ENCODE results near the gene LAPTM5.
"Not testable (repeated sequence)": the region's sequence is repeated elsewhere in the genome, so short reads cannot be mapped to it uniquely, and the experiment has no call there.

The LAPTM5 gene

GRCh38 chr1:30768159-30768829 is 10.7 kb upstream of the LAPTM5 start:
- POLR2A ChIA-PET = no interaction called here
- no peak for DNase-seq (ENCODE audit: extremely low spot score)
- CTCF ChIA-PET = interaction anchor here (0.9 kb wide), 1 partner anchor 10 kb away, joined by 4 read pairs; no protein-coding TSS in a partner anchor
- no peak for TF ChIP-seq ZNF384 (IDR thresholded peaks at IDR 0.05)
- TF ChIP-seq FOXA1 (IDR thresholded peaks at IDR 0.05) = no peak
- TF ChIP-seq FOXM1 (IDR thresholded peaks at IDR 0.05; ENCODE audit: borderline replicate concordance) = no peak
- no peak for TF ChIP-seq ELF4 (IDR thresholded peaks at IDR 0.05)
- TF ChIP-seq SUZ12 (IDR thresholded peaks at IDR 0.05) = no peak
- TF ChIP-seq ARNT (IDR thresholded peaks at IDR 0.05) = no peak
- no peak for TF ChIP-seq LEF1 (IDR thresholded peaks at IDR 0.05; ENCODE audit: borderline replicate concordance)
- no peak for TF ChIP-seq PKNOX1 (IDR thresholded peaks at IDR 0.05)

GRCh38 chr1:30766948-30767347 is 9.4 kb upstream of the LAPTM5 start:
- CTCF ChIA-PET; DNase-seq (ENCODE audit: extremely low spot score); POLR2A ChIA-PET: not testable (repeated sequence)

DNA sequence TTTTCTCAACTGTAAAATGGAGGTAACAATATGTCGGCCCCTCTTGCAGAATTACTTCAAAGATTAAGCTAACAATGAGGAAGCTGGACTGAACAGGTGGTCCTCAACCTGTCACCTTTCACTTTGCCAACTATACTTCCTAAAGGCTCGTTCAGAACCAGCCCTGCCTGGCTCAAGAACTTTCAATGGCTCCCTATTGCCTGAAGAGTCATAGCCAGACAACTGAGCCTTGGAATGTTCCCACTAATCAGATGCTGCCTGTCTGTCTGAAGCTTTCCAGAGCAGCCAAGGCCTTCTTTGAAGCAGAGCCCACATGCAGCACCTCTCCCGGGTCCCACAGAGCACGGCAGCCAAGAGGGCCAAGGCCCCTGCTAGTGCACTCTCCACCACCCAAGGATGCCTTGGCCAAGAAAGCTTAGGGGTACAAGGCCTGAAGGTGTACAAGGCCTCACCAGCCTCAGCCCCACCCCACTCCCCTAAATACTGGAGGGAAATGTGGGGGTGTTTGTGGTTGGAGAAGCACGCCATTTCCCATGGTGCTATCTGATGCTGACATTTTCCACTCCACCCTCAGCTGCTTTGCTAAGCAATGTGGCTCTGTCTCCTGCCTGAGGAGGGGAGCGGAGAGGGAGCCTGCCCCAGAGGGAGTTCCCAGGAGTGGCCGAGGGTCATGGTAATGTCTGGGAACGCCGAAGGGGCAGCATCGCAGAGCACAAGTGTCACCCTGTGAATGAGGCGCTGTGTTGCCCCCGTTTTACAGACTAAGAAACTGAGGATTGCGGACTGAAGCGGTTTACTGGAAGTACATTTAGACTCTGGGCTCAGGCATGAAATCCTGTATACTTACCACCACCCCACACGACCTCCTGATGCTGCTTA is 8.2 kb upstream of the LAPTM5 start:
- no peak for TF ChIP-seq SUZ12 (IDR thresholded peaks at IDR 0.05)
- DNase-seq (ENCODE audit: extremely low spot score) = no peak
- ChIA-PET CTCF (no interaction called here), POLR2A (no interaction called here)

GRCh38 chr1:30764939-30765555 is 7.5 kb upstream of the LAPTM5 start:
- no peak for TF ChIP-seq ELF4 (IDR thresholded peaks at IDR 0.05)
- TF ChIP-seq SP1 (IDR thresholded peaks at IDR 0.05) = no peak
- TF ChIP-seq L3MBTL2 (conservative IDR thresholded peaks at IDR 0.05) = no peak
- TF ChIP-seq HDGF (IDR thresholded peaks at IDR 0.05; ENCODE audit: borderline replicate concordance) = no peak
- no peak for TF ChIP-seq PKNOX1 (IDR thresholded peaks at IDR 0.05)
- TF ChIP-seq FOXK2 (IDR thresholded peaks at IDR 0.05) = no peak
- DNase-seq (ENCODE audit: extremely low spot score) = no peak
- ChIA-PET CTCF (no interaction called here), POLR2A (no interaction called here)

DNA sequence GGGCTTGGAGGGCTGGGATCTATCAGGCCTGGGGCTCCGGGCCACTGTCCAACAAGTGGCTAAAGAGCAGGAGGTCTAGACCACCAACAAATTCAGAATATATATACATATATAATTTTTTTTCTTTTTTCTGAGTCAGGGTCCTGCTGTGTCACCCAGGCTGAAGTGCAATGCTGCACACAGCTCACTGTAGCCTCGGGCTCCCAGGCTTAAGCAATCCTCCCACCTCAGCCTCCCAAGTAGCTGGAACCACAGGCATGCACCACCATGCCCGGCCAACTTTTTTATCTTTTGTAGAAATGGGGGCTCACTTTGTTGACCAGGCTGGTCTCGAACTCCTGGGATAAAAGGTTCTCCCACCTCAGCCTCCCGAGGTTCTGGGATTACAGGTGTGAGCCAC is 6.8 kb upstream of the LAPTM5 start:
- no peak for DNase-seq (ENCODE audit: extremely low spot score)
- TF ChIP-seq CTBP1 (IDR thresholded peaks at IDR 0.05; ENCODE audit: borderline replicate concordance) = no peak
- POLR2A ChIA-PET = no interaction called here
- CTCF ChIA-PET = no interaction called here

DNA sequence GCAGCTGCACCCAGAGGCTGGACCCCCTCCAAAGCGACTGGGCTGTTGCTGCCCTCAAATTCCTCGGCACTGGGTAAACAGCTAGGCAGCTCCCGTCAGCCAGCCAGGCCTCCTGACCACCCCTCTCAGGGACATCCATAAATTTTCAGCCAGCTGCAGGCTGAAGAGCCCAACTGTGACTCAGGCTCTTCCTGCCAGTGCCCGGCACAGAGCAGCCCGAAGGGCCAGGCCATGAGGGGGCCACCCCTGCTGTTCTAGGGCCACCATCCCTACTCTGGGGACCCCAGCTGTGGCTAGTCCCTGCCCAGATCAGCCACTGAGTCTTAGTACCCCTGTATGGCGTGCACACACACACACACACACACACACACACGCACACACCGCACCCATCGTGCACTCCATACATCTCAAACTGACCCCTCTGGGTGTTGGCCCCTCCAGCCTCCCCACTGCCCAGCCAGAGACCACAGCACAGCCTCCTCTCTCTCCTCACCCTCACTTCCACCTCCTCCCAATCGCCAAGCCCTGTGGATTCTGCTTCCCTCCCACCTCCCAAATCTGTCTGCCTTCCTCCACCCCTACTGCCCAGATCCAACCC is 6.2 kb upstream of the LAPTM5 start:
- TF ChIP-seq ELF4 (IDR thresholded peaks at IDR 0.05) (no peak), NFRKB (IDR thresholded peaks at IDR 0.05) (no peak), LEF1 (IDR thresholded peaks at IDR 0.05; ENCODE audit: borderline replicate concordance) (no peak), HDGF (IDR thresholded peaks at IDR 0.05; ENCODE audit: borderline replicate concordance) (no peak), L3MBTL2 (conservative IDR thresholded peaks at IDR 0.05) (no peak), FOXA1 (IDR thresholded peaks at IDR 0.05) (no peak), FOXK2 (IDR thresholded peaks at IDR 0.05) (no peak), CTBP1 (IDR thresholded peaks at IDR 0.05; ENCODE audit: borderline replicate concordance) (no peak), SP1 (IDR thresholded peaks at IDR 0.05) (no peak), PKNOX1 (IDR thresholded peaks at IDR 0.05) (no peak), FOXM1 (IDR thresholded peaks at IDR 0.05; ENCODE audit: borderline replicate concordance) (no peak), SUZ12 (IDR thresholded peaks at IDR 0.05) (no peak), ARNT (IDR thresholded peaks at IDR 0.05) (no peak), BHLHE40 (IDR thresholded peaks at IDR 0.05; ENCODE audit: borderline replicate concordance) (no peak), ZNF384 (IDR thresholded peaks at IDR 0.05) (no peak), TARDBP (IDR thresholded peaks at IDR 0.05) (no peak)
- DNase-seq (ENCODE audit: extremely low spot score) = no peak
- ChIA-PET POLR2A (no interaction called here), CTCF (interaction anchor here (0.9 kb wide), 1 partner anchor 45 kb away, joined by 3 read pairs; no protein-coding TSS in a partner anchor)

All from HEK293T (cell line).